Erythroblast (primary cell): ENCODE measurements around the gene CHAMP1.

Experiments
- DNase-seq, 2 experiments: peaks; one replicate each; lab custom pipeline; 2025; lab: John Stamatoyannopoulos, UW
- GATA1 ChIP-seq: IDR thresholded peaks from 2 replicates; pipeline ENCODE4 v1.6.1; 2011; ENCODE audit warnings: low read depth, mild to moderate bottlenecking, control low read depth, low read length, moderate library complexity
- POLR2A ChIP-seq: IDR thresholded peaks from 2 replicates; pipeline ENCODE4 v1.6.1; 2011; ENCODE audit warnings: mild to moderate bottlenecking, low read length

The CHAMP1 gene, protein sequence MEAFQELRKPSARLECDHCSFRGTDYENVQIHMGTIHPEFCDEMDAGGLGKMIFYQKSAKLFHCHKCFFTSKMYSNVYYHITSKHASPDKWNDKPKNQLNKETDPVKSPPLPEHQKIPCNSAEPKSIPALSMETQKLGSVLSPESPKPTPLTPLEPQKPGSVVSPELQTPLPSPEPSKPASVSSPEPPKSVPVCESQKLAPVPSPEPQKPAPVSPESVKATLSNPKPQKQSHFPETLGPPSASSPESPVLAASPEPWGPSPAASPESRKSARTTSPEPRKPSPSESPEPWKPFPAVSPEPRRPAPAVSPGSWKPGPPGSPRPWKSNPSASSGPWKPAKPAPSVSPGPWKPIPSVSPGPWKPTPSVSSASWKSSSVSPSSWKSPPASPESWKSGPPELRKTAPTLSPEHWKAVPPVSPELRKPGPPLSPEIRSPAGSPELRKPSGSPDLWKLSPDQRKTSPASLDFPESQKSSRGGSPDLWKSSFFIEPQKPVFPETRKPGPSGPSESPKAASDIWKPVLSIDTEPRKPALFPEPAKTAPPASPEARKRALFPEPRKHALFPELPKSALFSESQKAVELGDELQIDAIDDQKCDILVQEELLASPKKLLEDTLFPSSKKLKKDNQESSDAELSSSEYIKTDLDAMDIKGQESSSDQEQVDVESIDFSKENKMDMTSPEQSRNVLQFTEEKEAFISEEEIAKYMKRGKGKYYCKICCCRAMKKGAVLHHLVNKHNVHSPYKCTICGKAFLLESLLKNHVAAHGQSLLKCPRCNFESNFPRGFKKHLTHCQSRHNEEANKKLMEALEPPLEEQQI

DNA sequence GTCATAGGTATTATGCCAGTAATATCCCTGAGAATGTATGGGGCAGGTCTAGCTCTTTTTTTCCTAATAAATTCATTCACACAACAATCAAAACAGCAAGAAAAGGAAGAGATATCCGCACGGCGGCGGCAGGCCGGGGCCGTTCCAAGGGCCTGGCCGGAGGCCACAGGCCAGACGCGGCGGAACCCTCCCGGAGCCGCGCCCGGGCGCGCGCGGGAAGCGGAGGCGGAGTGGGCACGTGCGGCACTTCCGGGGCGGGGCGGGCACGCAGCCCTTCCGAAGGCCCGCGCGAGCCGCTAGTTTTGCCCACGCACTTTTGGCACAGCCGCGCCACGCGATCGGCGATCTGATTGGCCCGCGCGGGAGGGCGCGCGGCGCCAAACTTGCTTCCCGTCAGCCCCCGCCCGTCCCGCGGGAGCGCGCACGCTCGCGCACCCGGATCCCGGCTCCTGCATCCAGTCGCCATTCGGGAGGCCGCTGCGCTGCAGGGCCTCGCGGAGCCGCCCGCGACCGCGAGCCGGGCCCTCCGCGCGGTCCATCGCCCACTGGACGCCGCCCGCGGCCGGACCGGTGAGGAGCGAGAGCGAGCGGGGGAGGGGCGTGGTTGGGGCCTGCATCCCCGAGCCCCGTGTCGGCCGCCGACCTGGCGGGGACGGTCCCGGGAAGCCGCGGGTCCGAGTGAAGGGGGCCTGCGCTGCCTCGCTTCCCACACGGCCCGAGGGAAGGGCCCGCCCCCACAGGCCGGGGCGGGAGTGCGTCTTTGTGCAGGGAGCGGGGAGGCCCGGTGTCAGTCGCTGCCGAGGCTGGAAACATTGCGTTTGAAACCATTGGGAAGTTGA is at the start of gene CHAMP1:
Gene CHAMP1, plus strand, starts transcription at position 430 of the 839 bp plus-strand sequence. CDS start 9,340 bp downstream, outside the sequence.
- peak; percentile 97 for DNase-seq
- TF ChIP-seq GATA1 (no peak), POLR2A (peak; percentile 93)

DNA sequence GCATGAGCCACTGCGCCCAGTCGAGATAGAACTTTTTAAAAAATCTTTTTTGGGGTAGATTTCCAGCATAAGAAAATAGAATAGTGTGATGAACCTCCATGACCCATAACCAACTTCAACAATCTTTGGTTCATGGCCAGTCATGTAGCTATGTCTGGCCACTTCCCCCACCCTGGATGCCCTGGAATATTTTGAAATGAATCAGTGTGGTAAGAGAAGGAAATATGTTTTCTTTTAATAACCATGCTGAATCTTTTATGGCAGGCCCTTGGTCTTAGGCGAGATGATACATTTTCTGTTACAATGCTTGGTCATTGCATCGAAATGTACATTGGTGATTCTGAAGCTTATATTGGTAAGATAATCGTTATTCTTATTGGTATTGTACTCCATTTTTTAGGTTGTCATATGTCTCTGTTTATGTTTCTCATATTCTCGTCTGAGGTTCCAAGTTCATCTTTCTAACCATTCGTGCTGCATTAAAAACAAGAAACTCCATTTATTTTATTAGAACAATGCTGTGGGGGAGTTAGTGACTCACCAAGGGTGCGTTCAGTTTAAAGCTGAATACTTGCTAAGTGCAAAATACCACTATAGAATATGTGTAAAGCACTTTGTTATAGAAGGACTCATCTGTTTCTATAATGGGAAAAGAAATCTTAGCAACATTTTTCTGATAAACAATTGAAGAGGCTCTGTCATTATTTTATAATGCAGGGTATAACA is 49.3 kb upstream of the CHAMP1 start:
- no peak for DNase-seq
- TF ChIP-seq GATA1 (no peak), POLR2A (no peak)

DNA sequence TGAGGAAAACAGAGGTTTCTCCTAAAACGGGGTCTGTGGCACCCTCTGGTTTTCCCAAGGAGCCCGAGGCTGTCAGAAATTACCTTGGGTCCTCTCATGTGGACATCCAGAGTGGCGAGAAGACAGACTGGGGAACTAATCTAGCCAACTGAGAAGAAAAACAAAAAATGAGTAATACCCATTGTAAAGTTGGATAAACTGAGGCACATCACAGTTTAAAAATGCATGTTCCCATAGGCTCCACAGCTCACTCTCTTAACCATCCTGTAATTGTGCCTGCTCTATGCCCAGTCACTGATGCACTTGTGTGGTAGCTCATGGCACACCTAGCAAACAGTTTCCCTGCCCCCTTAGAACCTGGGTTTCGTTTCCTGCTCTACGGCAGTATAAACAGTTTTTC is 48.1 kb upstream of the CHAMP1 start:
- no peak for DNase-seq
- no peak for TF ChIP-seq POLR2A
- TF ChIP-seq GATA1, result no peak

DNA sequence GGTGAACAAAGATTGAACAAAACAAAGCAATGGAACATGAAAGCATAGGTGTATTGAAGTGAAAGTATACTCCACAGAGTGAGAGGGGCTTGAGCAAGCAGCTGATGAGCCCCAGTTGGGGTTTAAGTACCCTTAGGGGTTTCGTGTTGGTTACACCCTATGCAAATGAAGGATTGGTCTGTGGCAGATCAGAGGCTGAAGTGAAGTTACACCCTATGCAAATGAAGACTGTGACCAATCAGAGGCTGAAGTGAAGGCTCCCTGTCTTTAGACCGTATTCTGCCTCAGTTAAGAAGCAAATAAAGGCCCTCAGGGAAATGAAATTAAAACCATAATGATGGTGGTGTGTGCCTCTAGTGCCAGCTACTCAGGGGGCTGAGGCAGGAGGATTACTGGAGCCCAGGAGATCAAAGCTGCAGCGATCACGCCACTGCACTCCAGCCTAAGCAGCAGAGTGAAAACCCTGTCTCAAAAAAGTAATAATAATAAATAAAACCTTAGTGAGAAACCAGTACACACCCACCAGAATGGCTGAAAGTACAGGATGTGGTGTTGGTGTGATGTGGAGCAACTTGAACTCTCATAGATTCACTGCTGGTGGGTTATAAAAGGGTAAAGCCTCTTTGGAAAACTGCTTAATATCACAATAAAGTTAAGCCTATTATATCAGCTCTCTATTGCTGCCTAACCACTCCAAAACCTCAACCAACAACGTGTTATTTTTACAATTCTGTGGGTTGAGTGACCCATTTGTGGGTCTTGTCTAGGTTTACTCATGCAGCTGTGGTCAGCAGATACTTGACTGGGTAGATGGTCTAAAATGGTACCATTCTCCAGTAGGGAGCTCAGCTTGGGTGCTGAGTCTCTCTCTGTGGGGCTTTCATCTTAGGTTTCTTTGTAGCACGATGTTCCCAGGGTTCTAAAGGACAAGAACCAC is 45.7 kb upstream of the CHAMP1 start:
- DNase-seq, result no peak
- no peak for TF ChIP-seq POLR2A
- TF ChIP-seq GATA1, result no peak

DNA sequence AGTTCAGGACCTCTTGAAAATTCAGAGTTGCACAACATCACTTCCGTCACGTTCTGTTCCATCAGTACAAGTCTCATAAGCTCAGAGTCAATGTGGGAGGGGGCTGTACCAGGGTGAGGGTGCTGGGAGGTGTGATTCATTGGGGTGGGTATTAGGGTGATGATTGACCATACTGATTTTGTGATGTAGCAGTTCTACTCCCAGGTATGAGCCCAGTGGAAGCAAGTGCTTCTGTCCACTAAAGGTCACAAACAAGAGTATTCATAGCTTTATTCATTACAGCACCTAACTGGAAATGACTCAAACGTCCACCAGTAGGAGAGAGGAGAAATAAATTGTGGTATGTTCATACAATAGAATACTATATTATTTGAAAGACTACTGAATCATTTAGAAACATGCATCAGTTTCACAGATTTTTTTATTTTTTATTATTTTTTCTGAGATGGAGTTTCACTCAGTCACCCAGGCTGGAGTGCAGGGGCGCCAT is 45.0 kb upstream of the CHAMP1 start:
- no peak for DNase-seq
- TF ChIP-seq GATA1 (no peak), POLR2A (no peak)

DNA sequence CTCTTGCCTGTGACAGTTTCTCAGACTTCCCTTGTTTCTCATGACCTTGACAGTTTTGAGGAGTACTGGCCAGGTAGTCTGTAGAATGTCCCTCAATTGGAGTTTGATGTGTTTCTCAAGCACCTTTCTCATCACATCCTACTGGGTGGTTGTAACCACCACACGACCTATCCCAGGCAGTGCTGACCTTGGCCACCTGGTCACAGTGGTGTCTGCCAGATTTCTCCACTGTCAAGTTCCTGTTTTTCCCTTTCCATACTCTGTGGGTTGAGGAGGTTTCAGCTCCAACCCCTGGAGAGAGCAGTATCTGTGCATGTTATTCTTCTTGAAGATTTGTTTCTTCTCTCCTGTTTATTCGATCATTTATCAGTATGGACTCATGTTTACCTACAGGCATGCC is 41.3 kb upstream of the CHAMP1 start:
- DNase-seq, result no peak

DNA sequence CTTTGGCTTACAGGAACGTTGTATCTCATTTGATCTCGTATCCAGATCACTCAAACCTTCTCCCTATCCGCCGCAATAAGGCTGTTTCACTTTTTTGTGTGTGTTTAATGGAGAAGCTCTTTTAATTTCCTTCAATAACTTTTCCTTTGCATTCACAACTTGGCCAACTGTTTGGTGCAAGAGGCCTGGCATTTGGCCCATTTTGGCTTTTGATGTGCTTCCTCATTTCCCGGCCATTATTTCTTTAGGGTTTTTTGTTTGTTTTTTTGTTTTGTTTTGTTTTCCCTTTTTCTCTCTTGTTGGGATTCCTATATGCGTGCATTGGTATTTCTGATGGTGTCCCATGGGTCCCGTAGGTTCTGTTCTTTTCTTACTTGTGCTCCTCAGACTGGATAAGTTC is 39.0 kb upstream of the CHAMP1 start:
- TF ChIP-seq GATA1 (no peak), POLR2A (no peak)
- DNase-seq, result no peak

More for the DNA sequence above, 41.3 kb upstream of the CHAMP1 start:
- TF ChIP-seq POLR2A, result no peak
- no peak for TF ChIP-seq GATA1

DNA sequence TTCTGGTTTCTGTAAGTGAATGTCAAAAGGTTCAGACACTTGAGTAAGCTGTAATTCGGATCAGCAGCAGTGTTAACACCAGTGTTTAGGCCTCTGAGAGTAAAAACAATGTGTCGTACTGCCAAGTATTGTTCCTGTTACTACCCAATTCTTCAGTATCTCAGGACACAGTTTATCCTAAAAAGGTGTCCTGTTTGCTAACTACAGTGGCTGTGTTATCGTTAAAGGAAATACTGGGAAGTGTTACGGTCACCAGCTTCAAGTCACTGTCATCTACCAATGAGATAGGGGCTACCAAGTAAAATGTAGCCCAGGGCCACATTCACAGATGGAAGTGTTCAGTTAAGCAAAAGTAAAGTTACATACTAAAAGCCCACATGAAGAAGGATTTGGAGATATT is 35.2 kb upstream of the CHAMP1 start:
- no peak for TF ChIP-seq POLR2A
- TF ChIP-seq GATA1, result no peak
- DNase-seq, result peak; percentile 11 to 15

DNA sequence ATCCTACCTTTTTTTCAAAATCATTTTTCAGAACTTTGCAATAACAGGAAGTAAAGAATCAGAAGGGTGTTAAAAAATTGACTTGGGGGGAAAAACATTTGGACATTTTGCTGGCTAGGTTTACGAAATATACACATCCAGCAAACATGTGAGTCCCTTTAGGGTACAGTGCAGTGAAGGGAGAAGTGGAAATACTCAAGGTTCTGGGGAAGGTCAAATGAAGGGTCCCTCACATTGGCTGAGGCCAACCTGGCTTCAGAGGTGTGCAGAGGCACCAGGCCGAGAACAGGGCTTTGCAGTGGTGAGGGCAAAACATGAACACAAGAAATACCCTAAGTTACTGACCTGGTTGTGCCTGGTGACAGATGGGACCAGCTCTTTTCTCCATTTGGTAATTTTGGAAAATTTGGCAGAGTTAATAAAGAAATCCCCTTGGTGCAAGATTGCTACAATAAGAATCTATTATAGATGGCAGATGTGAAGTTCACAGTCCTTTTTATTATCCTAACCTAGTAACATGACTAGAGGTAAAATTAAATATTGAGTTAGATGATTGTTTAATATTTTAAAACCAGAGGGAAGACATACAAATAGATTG is 34.4 kb upstream of the CHAMP1 start:
- DNase-seq, result no peak
- TF ChIP-seq GATA1, result no peak
- TF ChIP-seq POLR2A, result no peak

DNA sequence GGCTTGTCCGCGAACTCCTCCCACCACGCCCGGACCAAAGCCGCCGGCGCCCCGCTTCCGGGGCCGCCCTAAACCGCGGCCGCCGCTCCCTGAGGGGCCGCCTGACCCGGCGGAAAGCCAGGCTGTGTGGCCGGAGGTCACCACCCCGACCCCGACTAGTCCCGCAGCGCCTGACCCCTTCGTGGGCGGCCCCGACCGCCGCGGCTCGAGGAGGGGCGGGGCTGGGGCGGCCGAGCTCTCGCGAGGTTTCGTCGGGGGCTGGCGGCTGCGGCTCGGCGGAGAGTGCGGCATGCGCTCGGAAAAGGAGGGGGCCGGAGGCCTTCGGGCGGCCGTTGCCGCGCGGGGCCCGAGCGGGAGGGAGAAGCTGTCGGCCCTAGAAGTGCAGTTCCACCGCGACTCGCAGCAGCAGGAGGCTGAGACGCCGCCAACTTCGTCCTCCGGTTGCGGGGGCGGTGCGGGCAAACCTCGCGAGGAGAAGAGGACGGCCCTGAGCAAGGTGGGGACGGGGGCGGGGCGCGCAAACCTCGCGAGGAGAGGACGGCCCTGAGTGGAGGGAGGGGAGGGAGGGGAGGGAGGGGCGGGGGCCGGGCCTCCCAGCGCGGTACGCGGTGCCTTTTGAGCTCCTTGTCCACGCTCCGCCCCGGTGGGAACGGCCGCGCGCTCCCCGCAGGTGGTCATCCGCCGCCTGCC is 32.8 kb upstream of the CHAMP1 start, which contains the start of gene UPF3A:
Gene UPF3A, plus strand, starts transcription at position 251 of the 690 bp plus-strand sequence. Its CDS starts 39 bp downstream, at position 290.
- DNase-seq, result peak; percentile 95 to 97
- TF ChIP-seq POLR2A (peak; percentile 80), GATA1 (no peak)

DNA sequence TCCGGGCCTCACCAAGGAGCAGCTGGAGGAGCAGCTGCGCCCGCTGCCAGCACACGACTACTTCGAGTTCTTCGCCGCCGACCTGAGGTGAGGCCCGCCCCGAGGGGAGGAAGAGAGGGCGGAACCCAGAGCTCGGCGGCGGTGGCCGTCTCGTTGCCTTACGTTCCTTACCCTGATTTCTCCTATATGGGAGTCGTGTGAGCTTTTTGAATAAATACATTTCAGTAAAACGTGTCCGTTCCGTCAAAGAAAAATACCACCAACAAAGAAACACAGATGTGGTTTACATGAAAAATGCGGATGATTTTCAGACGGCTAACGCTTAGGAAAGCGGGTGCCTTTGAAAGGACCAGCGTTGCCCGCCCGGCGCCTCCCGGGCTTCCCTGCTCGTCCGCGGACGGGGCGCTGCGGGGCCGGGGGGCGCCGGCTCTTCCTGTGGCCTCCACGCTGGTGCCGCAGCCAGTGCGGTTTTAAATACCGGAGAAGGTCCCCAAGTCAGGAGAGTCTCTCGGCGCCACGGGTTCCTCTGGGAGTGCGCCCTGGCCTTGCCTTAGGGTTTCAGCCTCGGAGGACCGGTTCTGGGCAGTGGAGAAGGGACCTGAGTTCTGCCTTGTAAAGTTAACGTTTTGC is 32.1 kb upstream of the CHAMP1 start:
- TF ChIP-seq POLR2A, result no peak
- no peak for TF ChIP-seq GATA1
- peak; percentile 88 to 92 for DNase-seq
